DMS79 treated with DMSO at 0.1 percent for 48 hours (cell line): ENCODE data around the gene SMPD3.

ENCODE experiments used
- DNase-seq: peaks from one replicate; lab custom pipeline; 2025; lab: John Stamatoyannopoulos, UW

SMPD3 gene

DNA sequence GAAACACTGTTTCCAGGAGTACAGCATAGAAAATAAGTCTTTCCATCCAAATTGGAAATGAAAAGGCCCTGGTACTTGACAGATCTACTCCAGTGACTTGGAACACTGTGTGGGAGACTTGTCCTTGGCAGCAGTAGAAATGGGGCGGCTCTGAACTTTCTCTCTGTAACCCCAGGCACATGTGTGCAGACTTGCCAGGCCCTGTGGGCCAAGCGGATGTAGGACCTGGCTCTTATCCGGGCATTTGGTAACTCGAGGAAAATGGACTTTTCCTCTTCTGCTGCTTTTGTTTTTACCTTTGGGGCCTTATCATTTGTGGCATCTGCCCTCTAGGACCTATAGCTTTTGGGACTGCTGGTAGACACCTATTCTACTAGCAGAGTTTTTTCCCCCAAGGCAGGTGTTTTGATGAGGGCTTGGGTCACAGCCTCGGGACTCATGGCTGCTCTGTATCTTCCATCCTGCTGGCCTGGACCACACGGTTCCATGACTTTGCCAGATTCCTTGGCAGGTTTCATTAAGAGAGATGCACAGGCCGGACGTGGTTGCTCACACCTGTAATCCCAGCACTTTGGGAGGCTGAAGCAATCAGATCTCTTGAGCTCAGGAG is 43.5 kb downstream of the SMPD3 start:
- DNase-seq = no peak

DNA sequence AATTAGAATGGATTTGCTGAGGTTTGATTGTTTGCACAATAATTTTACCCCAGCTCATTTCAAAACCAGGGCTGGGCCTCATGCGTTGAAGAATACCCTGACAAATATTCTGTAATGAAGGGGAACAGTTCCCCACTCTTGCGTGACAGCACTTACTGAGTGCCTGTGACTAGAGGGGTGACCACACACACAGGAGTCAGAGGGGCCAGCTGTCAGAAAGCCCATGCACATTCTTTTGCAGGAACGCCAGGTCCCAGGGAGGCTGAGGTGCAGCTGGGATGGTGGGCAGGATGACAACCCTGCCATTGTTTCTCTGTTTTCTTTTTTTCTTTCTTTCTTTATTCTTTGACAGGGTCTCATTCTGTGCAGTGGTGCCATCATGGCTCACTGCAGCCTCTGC is 44.6 kb downstream of the SMPD3 start:
- no peak for DNase-seq

DNA sequence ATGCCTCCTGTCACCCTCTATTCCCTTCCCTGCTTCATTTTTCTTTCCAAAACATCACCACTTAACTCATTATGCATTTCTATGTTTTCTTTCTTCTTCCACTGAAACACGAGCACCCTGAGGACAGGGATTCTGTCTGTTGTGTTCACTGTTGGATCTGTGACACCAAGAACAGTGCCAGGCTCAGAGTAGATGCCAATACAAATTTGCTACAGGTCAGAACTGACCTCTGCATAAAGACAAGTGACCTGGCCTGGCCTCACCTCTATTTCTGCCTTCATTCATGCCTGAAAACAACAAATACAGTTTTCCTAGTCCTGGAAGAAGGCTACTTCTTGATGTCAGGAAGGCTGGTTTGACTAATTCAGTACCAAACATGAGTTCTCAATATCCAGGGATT is 45.1 kb downstream of the SMPD3 start:
- DNase-seq = no peak

DNA sequence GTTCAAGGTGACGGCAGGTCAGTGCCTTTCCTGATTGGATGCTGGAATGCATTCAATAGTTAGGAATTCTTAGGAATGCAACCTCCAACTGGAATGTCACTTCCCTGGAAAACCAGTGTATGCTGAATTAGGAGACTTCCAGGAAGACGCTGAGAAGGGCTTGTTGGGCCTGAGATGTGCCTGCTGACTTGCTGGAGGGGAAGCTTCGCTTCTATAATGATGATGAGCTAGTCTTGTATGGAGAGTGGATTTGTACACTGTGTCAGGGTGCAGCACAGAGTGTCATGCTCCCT is 45.6 kb downstream of the SMPD3 start:
- no peak for DNase-seq

DNA sequence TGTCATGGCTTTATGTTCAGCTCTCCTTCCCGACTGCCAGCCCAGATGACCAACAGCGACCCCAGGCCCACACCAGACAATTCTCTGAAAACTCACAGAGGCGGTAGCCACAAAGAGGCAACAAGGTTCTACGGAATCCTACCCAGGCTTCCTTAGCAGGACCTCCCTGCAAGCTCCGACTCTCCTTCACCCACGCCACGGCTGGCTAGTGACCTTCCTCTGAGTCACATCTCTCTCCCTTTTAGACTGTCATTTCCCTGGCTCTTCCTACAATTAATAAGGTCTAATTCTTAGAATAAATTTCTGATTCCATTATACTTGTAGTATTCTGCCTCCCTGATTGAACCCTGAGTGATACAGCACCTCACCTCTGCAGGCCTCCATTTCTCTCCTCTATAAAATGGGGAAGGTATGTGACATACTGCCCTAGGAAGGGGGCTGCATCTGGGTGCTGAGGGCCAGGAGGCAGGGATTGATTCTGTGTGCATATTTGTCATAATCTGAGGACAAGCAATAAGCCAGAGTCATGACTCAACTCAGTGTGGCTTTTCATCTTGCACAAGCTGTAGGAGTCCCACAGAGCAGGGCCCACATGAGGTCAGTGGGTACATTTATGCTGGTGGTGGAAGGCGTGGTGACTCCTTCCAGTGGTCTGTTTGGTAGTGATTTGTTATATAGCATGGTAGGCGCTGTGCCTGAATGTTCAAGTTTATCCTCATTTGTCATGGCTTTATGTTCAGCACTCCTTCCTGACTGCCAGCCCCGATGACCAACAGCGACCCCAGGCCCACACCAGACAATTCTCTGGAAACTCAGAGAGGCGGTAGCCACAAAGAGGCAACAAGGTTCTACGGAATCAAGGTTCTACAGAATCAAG is 46.2 kb downstream of the SMPD3 start:
- DNase-seq = no peak

DNA sequence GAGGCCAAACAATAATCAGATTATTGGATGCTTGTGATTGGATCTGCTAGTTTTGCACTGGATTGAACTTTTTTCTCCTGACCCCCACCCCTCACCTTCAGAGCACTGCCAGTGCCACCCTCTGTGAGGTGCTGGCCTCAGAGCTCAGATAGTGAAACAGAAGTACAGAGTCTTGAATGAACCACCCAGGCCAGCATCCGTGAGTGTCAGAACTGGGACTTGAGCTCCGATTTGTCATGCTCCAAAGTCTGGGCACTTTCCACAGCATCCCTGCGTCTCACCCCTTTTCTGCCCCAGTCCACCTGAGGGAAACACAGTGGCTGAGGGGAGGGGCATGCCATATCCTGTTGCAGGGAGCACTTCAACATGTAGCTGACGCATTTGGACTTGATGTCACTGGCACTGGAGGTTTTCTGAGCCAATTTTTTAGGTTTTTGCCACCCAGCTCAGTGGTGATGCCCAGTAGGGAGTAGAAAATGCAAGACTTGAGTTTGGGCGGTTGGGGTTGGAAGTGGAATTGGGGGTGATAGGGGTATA is 47.3 kb downstream of the SMPD3 start:
- no peak for DNase-seq

DNA sequence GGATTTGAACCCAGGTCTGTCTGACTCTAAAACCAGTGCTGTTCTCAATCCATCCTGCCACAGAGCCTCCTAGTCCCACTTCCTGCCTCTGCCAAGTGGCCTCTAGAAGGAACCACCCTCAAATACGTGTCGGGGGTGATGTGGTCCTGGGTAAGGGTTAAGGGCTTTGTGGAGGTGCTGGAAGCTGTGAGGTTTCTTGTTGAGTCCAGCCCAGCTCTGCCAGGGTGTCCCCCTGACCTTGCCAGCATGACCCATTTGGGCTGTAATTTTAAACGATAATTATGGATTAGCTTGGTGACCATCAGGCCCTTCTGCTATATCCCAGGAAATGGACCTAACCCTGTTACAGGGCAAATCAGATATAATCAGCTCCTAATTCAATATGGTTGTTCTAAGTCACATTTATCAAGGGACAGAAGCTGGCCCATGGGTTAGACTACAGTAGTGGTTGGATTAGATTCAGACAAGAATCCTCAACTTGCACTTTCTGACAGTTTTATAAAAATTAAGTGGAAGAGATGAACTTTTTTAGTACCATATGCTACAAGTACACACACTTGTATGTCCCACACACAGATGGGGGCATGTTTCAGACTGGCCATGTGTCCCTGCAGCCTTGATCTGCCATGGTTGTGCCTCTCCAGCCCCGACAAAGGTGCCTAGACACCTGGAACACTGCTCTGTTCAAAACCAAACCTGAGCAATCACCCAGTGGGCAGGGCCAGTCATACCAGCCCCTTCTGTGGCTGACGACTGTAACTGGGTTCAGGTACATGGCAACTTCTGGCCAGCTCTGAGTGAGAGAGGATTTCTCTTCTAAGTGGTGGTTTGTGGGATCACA is 48.0 kb downstream of the SMPD3 start:
- DNase-seq = no peak

DNA sequence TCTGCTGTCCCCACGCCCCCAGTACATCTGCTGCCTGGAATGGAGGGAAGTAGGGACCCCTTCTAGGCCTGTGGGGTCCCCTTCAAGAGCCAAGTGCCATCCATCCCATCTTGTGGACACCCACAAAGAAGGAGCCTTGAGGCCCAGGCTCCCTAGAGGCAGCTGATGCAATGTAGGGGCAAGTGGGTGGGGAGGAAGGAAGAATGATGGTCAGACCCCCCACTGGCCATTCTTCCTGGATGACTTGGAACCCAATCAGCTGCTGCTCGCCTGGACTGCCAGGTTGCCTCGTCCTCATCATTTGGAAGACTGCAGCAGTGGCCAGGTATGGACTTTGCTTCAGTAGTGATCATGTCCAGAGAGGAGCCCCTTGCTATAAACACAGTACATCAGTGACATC is 48.9 kb downstream of the SMPD3 start:
- no peak for DNase-seq

DNA sequence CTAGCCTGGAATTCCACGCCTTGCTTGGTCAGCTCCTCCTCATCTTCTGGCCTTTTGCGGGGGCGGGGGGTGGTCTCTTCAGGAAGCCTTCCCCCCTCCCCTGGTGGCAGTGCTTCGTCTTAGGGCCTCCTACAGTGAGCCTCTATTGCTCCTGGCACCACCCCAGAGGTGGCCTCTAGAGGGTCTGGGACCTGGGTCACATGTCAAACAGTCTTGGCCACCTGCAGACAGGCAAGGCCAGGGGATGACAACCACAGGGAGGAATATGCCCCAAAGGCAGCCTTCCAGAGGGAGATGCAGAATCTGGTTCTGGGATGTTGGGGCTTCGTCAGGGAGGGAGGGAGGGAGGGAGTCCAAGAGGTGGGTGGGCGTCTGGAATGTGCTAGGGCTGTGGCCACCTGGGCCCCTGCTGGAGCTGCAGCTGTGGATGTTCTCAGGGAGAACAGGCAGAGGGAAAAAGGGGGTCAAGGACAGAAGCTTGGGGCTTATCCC is 50.6 kb downstream of the SMPD3 start:
- DNase-seq = no peak

DNA sequence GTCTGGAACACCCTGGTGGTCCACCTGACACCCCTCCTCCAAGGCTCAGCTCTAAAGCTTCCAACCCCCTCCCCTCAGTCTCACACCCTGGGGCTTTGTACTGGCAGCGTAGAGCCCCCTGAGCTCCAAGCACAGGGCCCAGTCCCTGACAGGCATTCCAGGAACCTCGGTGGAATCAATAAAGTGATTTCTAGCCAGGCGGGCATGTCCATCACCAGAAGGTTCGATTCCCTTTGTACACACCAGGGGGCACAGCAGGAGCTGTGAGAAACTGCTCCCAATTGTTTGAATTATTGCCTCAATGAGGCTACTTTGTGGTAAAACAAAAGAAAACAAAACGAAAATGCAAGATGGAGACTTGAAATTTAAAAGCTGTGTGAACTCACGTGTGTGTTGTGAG is 51.8 kb downstream of the SMPD3 start:
- no peak for DNase-seq

DNA sequence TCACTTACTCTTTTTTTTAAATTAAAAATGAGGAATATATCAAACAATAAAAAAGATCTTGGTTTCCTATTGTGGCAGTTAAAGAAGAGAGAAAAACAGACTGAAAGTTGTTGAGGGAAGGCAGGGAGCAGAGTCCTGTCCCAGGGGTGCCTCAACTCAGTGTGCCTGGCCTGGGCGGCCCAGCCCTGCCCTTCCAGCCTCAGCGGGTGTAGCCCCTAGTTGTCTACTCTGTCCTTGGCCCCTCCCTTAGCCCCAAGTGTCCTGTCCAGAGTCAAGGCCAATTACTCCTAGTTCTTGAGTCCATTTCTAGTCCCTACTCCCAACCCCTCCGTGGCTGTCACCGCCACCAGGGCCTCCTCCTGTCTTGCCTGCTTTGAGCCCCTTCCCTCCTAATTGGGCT is 52.5 kb downstream of the SMPD3 start:
- DNase-seq = no peak

DNA sequence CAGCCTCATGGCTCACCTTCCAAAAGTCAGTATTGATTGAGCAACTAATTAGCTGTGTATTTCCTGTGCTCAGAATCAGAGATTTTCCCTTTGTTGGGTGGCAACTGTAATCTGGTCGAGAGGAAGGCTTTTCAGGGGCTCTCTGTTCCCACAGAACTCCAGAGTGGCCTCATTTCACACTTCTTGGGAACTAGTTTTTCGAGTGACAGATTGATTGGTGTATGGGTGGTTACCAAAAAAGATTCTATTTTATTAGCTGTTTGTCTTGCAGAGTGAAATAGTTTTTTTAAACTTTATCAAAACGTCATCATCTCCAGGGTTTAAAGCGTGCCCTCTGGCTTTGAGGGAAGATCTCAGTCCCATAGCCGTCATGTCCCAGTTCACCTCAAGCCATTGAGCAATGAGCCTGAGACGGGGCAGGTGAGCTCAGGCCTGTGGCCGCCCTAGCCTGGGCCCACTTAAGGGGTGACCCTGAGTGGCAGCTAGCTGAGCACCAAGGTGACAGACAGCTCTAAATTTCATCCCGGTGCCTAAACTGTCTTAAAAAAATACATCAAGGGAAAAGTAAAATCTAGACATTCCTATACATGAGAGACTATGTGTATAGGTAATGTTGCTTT is 53.0 kb downstream of the SMPD3 start:
- no peak for DNase-seq

DNA sequence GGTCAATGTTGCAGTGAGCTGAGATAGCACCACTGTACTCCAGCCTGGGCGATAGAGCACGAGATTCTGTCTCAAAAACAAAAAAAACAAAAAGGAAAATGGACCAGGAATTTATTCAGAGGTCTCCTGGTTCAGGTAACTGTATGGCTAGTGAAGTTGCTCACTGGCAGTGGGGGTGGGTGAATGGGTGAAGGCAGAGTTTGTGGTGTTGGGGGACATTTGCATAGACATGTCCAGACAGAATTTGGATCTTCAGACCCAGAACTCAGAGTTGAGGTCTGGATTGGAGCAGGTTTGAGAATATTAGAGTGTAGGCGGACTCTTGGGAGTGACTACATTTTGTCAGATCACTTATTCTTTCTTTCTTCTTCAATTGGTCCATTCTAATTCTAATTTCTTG is 55.0 kb downstream of the SMPD3 start:
- DNase-seq = no peak

DNA sequence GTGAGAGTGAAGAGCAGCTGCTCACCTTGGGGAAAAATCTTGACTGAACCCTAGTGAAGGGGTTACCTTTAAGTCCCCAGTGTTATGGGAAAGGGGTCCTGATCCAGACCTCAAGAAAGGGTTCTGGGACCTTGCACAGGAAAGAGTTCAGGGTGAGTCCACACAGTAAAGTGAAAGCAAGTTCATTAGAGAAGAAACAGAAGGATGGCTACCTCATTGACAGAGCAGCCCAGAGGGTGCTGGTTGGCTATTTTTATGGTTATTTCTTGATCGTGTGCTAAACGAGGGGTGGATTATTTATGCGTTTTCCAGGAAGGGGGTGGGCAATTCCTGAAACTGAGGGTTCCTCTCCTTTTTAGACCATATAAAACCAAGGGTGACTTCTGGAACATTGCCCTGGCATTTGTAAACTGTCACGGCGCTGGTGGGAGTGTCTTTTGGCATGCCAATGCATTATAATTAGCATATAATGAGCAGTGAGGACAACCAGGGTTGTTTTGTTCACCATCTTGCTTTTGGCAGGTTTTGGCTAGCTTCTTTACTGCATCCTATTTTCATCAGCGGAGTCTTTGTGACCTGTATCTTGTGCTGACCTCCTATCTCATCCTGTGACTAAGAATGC is 58.4 kb downstream of the SMPD3 start:
- no peak for DNase-seq

DNA sequence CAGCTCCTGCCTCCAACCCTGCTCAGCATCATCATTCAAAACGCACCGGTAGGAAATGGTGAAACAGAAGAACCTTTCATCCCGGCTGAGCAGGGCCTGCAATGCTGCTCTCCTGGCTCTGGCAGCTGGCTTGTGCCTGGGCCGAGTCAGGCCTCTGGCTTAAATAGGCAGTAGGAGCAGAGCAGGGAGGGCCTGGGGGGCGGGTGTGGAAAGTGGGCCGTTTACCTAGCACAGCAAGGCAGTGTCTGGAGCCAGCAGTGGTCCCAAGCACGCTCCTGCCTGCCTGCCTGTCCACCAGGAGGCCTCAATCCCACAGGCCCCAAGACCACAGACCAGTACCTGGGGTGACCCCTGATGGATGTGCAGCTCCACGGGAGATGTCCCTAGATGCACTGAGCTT is 59.3 kb downstream of the SMPD3 start:
- no peak for DNase-seq

DNA sequence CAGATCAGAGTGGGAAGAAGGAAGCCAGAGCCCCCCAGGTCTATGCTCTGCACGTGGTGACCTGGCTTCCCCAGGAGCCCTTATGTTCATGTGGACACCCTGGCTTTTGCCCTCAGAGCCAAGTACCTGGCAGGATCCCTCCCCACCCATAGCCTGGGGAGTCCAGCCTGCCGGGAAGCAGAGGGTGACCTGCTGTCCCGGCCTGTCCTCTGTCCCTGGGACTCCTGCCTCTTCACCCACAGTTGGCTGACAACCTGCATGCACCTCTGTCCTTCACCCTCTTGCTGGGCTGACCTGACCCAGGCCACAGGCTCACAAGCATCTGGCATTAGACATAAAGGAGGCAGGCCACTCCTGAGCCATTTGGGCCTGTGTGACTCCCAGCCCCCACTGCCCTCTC is 60.2 kb downstream of the SMPD3 start:
- no peak for DNase-seq

DNA sequence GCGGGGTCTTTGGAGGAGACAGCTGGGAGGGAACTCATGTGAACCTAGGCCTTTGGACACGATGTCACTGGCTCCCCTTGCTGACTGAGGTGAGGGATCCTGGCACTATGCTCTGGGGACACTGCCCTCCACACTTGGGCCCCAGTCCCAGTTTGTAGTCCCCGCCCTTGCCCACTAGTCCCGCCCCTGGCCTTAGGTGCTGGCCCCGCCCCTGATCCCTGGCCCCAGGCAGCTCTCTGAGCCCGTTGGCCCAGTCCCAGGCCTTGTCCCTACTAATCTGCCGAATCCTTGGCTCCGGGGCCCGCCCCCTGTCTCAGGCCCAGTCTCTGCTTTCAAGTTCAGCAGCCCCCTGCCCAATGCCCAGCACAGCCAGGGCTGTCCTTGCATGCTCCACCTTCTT is 61.0 kb downstream of the SMPD3 start:
- DNase-seq = no peak

DNA sequence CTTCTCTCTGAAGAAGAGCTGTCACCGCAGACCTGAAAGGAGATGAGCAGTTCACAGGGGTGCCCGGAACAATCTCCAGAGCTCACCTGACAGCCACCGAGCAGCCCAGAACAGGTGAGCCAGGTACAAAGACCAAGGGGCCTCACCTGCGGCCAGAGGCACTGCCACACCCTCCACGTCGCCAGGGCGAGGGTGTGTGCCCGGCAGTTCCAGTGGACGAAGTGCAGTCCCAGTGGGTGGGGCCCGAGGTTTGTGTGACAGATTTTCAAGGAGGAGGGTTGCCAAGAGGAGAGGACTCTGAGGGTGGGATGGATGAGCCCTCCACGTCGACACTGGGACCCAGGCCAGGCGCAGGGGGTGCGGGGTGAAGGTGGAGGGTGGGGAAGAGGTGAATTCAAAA is 61.7 kb downstream of the SMPD3 start:
- no peak for DNase-seq

DNA sequence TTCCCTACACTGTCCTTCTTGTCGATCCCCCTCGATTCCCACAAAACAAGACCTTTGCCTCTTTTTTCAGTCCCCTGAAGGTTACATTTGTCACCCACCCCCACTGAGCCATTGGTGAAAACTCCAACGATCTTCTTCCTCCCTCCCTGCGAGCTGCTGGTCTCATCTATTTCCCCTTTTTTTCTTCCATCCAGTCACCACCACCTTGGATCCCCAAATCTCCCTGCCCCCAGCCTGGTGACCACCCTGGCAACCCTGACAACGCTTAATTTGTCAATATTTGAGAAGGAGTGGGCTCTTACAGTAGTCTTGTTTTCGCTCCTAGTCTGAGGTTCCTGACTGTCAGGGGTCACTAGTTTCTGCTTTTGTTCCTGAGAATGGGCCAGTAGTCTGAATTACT is 62.9 kb downstream of the SMPD3 start:
- DNase-seq = no peak

DNA sequence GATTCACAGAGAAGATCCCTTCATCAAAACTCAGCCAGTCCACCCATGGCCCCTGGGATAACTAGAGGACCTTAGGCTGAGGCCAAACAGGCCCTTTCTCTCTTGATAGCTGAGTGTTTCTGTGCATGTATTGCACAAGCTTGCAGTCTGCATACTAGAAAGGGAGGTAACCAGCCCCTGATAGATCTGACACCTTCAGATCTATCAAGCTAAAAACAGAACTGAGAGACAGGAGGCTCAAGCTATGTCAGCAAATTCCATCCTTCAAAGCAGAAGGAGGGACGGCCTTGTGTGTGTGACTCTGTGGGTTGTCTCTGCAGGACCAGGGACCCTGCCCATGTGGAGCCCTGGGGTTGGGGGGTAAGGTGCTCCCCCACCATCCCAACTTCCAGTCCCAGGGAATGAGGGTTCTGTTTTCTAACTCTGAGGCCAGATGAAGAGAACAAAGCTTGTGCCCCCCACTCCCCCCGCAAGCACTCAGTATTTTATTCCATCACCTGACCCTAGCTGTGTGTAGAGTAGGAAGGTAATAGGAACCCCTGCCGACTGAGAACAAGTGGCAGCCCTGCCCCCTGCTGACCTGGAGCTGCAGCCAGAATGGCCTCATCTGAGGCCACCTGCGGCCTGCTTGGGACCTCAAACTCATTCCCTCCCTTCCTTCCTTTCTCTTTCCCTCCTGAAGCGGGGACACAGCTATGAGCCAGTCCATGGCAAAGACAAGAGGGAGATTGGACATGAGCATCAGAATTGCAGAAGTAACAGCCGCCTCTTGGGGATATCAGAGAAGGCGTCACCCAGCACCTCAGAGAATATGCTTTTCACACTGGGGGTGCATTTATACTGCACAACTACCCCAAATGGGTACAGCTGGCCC is 63.8 kb downstream of the SMPD3 start:
- no peak for DNase-seq

DNA sequence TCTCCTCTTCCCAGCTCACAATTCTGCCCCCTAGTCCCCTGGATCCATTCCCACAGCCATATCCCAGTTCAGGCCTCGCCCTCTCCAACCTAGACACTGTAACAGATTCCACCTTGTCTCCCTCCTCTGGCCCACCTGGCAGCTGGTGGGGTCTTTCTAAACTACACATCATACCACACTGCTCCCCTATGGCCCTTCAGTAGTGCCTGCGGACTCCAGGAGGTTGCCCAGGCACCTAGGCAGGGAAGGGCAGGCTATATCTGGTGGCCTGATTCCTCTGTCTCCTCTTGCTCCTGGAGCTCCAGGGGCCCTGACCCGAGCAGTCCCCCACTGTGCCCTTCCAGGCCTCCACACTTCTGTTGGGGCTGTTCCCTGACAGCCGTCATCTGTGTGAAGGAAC is 64.5 kb downstream of the SMPD3 start:
- no peak for DNase-seq
